Measurements from ENCODE around the gene LMBRD2.

The LMBRD2 gene

DNA sequence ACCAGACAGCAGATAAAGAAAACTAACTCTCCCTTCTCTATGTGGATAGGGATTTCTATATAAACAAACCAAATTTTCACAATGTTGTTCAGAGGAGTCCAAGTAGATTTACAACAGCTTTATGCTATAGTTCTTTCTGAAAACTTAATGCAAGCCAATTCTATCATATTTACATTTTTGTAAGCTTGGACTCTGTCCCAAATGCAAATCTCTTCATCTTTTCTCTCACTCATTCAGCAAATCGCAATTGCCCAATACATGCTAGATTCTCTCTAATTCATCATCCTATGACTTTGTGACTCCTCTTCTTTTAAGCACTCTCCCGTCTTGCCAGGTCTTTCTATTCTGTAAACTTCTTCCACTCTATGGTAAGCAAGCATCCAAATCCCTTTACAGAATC, 45.9 kb downstream of the LMBRD2 start:
- Histone ChIP-seq H3K4me2 (ENCODE audit: low read depth, low read length) (no peak overlapping the region), H3K27ac (ENCODE audit: low read length) (no peak overlapping the region), H4K20me1 (ENCODE audit: insufficient read depth, low read length) (no peaks in the 10 kb centered on the region), H3K27me3 (replicated peaks; ENCODE audit: insufficient read depth, low read length) (no peaks in the 10 kb centered on the region), H3K36me3 (replicated peaks; ENCODE audit: insufficient read depth, low read length) (peaks cover 6% of the 10 kb centered on the region), H3F3A (ENCODE audit: insufficient read depth, low read length) (no peaks in the 10 kb centered on the region), H3K9me2 (replicated peaks; ENCODE audit: insufficient read depth, low read length) (no peaks in the 10 kb centered on the region), H3K9ac (ENCODE audit: low read length) (no peak overlapping the region), H3K9me3 (replicated peaks; ENCODE audit: insufficient read depth, low read length) (no peaks in the 10 kb centered on the region), H3K79me2 (ENCODE audit: low read length) (no peaks in the 10 kb centered on the region), H3K4me1 (ENCODE audit: low read length) (no peaks in the 10 kb centered on the region), H2AFZ (ENCODE audit: low read length) (no peak overlapping the region), H3K4me3 (ENCODE audit: low read length) (no peak overlapping the region)
- TF ChIP-seq EZH2 (optimal IDR thresholded peaks at IDR 0.05; ENCODE audit: low read depth, low read length) (no peak), EZH2phosphoT487 (IDR thresholded peaks at IDR 0.05; ENCODE audit: low read length) (no peak)
- TF ChIP-seq, protein P1, sequence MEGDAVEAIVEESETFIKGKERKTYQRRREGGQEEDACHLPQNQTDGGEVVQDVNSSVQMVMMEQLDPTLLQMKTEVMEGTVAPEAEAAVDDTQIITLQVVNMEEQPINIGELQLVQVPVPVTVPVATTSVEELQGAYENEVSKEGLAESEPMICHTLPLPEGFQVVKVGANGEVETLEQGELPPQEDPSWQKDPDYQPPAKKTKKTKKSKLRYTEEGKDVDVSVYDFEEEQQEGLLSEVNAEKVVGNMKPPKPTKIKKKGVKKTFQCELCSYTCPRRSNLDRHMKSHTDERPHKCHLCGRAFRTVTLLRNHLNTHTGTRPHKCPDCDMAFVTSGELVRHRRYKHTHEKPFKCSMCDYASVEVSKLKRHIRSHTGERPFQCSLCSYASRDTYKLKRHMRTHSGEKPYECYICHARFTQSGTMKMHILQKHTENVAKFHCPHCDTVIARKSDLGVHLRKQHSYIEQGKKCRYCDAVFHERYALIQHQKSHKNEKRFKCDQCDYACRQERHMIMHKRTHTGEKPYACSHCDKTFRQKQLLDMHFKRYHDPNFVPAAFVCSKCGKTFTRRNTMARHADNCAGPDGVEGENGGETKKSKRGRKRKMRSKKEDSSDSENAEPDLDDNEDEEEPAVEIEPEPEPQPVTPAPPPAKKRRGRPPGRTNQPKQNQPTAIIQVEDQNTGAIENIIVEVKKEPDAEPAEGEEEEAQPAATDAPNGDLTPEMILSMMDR (IDR thresholded peaks at IDR 0.05; ENCODE audit: low read length) = no peak
- DNase-seq = no peak

DNA sequence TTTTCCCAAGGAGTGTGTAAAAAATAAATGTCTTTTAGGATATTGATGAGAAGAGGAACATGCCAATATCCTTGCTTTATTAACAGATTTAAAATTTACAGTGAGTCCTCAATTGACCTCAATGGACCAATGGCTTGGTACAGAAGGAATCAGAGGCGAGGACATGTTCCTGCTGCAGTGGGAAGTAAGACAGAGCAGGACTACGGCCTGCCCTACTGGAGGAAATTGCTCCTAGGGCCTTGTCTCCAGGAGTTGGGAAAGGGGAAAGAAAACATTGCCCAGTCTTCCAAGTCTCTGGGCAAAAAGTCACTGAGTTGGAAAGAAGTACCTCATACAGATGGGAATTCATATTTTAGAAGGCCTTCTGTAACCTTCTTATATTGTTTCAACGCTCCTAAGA, 51.9 kb downstream of the LMBRD2 start:
- Histone ChIP-seq H3K9me3 (replicated peaks; ENCODE audit: insufficient read depth, low read length) (no peaks in the 10 kb centered on the region), H3K79me2 (ENCODE audit: low read length) (no peaks in the 10 kb centered on the region), H3F3A (ENCODE audit: insufficient read depth, low read length) (no peaks in the 10 kb centered on the region), H3K4me1 (ENCODE audit: low read length) (no peaks in the 10 kb centered on the region; the same call in 1 of the 2 replicates), H3K4me3 (ENCODE audit: low read length) (no peak overlapping the region), H4K20me1 (ENCODE audit: insufficient read depth, low read length) (no peaks in the 10 kb centered on the region), H3K4me2 (ENCODE audit: low read depth, low read length) (no peak overlapping the region), H2AFZ (ENCODE audit: low read length) (no peak overlapping the region), H3K27me3 (replicated peaks; ENCODE audit: insufficient read depth, low read length) (no peaks in the 10 kb centered on the region), H3K36me3 (replicated peaks; ENCODE audit: insufficient read depth, low read length) (peaks cover 6% of the 10 kb centered on the region; the same call in 1 of the 2 replicates), H3K9ac (ENCODE audit: low read length) (no peak overlapping the region), H3K27ac (ENCODE audit: low read length) (no peak overlapping the region), H3K9me2 (replicated peaks; ENCODE audit: insufficient read depth, low read length) (no peaks in the 10 kb centered on the region)
- TF ChIP-seq EZH2phosphoT487 (IDR thresholded peaks at IDR 0.05; ENCODE audit: low read length) (no peak), EZH2 (optimal IDR thresholded peaks at IDR 0.05; ENCODE audit: low read depth, low read length) (no peak)
- TF ChIP-seq, protein P1 (IDR thresholded peaks at IDR 0.05; ENCODE audit: low read length) = no peak
- DNase-seq = no peak

DNA sequence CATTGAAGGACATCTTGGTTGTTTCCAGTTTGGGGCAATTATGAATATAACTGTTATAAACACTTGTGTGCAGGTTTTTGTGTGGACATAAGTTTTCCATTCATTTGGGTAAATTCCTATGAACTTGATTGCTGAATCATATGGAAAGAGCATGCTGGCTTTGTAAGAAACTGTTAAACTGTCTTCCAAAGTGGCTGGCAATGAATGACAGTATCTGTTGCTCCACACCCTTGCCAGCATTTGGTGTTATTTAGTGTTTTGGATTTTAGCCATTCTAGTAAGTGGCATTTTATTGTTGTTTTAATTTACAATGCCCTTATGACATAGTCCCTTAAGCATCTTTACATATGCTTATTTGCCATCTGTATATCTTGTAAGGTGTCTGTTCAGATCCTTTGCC, 55.2 kb downstream of the LMBRD2 start:
- H3F3A ChIP-seq (ENCODE audit: insufficient read depth, low read length) = no peaks in the 10 kb centered on the region
- TF ChIP-seq, protein P1 (IDR thresholded peaks at IDR 0.05; ENCODE audit: low read length) = no peak
- no peak for TF ChIP-seq EZH2phosphoT487 (IDR thresholded peaks at IDR 0.05; ENCODE audit: low read length)
- TF ChIP-seq EZH2 (optimal IDR thresholded peaks at IDR 0.05; ENCODE audit: low read depth, low read length) = no peak
- H3K9ac ChIP-seq (ENCODE audit: low read length) = no peak overlapping the region
- no peaks in the 10 kb centered on the region for H3K36me3 ChIP-seq (replicated peaks; ENCODE audit: insufficient read depth, low read length)
- no peak overlapping the region for H3K4me3 ChIP-seq (ENCODE audit: low read length)
- H3K27me3 ChIP-seq (replicated peaks; ENCODE audit: insufficient read depth, low read length) = no peaks in the 10 kb centered on the region
- H3K9me3 ChIP-seq (replicated peaks; ENCODE audit: insufficient read depth, low read length) = no peaks in the 10 kb centered on the region
- no peak overlapping the region for H3K4me2 ChIP-seq (ENCODE audit: low read depth, low read length)
- no peaks in the 10 kb centered on the region for H3K9me2 ChIP-seq (replicated peaks; ENCODE audit: insufficient read depth, low read length)
- no peaks in the 10 kb centered on the region for H3K79me2 ChIP-seq (ENCODE audit: low read length)
- no peak overlapping the region for H2AFZ ChIP-seq (ENCODE audit: low read length)
- no peaks in the 10 kb centered on the region for H4K20me1 ChIP-seq (ENCODE audit: insufficient read depth, low read length)
- no peak for DNase-seq
- H3K4me1 ChIP-seq (ENCODE audit: low read length) = no peaks in the 10 kb centered on the region; the same call in 1 of the 2 replicates
- no peak overlapping the region for H3K27ac ChIP-seq (ENCODE audit: low read length)
